ENCODE data around the gene HTRA3.

DNA sequence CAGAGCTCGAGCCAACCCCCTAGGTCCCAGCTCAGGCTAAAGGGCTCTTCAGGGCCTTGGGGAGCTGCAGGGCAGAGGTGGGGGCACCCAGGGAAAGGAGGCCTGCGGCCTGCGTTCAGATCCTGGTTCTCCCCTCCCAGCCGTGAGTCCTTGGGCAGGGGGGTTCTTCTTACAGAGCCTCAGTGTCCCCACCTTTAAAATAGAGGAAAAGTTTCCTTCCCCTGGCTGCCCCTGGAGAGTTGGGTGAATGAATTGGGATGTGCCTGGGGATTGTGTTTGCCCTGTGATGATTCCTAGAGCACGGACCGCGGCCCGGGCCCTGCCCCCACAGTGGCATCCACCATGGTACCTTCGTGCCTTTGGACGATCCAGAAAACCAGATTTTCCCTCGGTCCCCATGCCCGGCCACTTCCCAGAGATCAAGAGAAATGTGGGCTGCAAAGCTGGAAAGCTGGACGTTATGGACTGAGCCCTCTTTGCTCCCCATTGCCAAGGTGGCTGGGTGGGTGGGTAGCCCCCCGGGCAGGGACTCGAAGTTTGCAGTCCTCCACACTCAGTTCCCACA, 11.4 kb downstream of the HTRA3 start:
- TF ChIP-seq, protein P1, sequence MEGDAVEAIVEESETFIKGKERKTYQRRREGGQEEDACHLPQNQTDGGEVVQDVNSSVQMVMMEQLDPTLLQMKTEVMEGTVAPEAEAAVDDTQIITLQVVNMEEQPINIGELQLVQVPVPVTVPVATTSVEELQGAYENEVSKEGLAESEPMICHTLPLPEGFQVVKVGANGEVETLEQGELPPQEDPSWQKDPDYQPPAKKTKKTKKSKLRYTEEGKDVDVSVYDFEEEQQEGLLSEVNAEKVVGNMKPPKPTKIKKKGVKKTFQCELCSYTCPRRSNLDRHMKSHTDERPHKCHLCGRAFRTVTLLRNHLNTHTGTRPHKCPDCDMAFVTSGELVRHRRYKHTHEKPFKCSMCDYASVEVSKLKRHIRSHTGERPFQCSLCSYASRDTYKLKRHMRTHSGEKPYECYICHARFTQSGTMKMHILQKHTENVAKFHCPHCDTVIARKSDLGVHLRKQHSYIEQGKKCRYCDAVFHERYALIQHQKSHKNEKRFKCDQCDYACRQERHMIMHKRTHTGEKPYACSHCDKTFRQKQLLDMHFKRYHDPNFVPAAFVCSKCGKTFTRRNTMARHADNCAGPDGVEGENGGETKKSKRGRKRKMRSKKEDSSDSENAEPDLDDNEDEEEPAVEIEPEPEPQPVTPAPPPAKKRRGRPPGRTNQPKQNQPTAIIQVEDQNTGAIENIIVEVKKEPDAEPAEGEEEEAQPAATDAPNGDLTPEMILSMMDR (conservative IDR thresholded peaks at IDR 0.05; ENCODE audit: low read depth, low read length) = no peak
- TF ChIP-seq EZH2 (IDR thresholded peaks at IDR 0.05; ENCODE audit: borderline replicate concordance, low read depth, low read length, poor library complexity, severe bottlenecking) = no peak
